ENCODE data around the gene AOPEP.
A peak's percentile ranks its signal among the peaks of the same experiment; 100 is the strongest.
"Not testable (repeated sequence)": the region's sequence is repeated elsewhere in the genome, so short reads cannot be mapped to it uniquely, and the experiment has no call there.

The AOPEP gene

DNA sequence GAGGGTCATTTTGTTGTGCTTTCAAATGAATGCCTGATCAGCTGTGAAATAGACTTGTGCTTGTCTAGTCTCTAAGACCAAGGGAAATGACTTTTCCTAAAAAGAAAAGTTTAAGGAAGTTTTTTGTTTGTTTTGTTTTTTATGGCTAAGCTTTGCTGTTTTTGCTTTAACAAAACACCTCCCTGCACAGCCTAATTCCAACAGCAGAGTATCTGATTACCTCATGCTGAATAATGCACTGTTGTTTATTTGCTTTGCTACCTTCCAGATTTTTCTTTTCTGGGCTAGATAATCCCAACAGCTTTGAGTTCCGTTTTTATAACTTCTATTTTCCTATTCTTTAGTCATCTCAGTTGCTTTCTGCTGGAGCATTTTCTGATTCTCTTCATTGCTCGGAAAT, 95.8 kb downstream of the AOPEP start:
- no peak for DNase-seq

DNA sequence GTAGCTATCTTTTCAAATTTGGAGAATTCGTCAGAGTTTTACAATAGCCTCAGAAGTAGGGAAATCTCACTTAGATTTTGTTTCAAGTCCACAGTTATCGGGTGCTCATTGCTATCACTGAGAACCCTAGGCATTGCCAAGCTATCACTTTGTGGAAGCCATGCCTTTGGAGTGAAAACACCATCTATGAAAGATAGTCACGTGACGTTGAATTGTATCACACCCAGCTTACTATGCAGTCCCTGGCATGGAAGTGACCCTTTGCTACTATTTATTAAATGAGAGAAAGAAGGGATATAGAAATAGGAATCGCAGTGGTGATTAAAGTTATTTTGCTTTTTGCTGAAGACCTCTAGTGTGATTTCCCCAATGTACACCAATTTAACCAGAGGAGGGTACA, 97.2 kb downstream of the AOPEP start:
- DNase-seq, result no peak

GRCh38 chr9:94824411-94824810, 97.9 kb downstream of the AOPEP start:
- no peak for DNase-seq

DNA sequence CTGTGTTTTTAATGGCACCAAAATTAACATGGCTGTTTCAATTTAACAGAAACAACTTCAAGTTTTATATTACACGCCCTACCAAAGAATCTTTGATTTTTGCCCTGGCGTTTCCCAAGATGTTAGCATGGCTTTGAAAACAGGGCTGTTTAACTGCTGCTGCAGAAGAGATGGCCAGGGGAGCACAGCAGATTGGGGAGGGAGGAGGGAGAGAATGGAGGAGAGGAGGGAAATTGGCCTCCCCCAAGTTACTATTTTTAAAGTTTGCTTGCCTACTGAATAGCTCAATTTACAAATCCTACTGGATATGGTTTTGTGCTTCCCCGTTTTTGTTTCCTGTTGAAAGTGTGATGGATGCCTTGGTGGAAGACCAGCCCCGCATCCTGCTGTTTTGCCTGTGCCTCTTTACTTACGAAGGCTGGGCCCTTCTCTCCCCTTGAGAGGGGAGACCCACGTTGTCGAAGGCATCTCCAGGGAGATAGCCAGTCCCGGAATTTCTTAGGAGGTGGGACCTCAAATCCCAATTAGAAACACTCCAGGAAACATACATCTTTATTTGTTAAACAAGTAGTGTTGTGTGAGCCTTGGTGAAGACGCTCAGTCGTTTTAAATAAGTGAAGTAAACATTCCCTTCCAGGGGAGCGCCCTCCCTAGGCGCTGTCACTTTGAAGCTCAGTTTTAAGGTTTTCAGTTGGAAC, 98.6 kb downstream of the AOPEP start:
- no peak for DNase-seq

- peak; percentile 26 for DNase-seq
Measured at GRCh38 chr9:94825611-94825958, 99.1 kb downstream of the AOPEP start.

GRCh38 chr9:94826044-94826443, 99.5 kb downstream of the AOPEP start:
- DNase-seq, result no peak

DNA sequence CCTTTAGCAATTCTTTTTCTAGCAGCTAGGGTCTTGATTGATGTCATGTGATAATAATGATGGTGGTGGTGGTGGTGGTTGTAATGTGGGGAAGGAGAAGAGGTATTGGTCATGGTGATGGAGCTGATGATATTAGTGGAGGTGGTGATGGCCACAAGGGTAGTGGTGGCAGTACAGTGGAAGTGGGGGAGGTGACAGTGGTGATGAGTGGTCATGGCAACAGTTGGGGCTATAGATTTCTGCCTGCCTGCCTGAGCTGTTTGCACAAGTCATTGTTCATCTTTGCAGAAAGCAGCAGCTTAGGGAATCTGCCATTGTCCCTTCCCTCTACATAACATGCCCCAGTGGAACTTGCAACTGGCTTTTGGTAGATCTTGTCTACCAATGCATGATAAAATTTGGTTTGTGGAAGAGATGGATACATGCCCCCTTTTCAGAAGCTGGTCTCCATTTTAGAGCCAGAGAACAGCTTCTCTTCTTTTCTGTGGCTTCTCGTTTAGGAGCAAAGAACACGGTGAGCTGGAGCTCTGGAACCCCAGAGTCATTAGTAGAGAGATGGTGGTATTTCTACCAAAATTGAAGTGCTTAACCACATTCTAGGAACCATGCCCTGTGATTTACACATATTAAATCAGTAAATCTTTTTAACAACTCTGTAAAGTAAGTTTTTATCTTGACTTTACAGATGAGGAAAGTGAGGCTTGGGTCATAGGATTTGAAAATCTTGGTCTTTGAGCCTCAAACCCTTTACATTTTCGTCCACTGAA, 100.3 kb downstream of the AOPEP start:
- DNase-seq, result no peak

- no peak for DNase-seq
Measured at GRCh38 chr9:94827584-94828304, 101.2 kb downstream of the AOPEP start.

- DNase-seq, result no peak
Measured at GRCh38 chr9:94829380-94830070, 103.0 kb downstream of the AOPEP start.

GRCh38 chr9:94830071-94830604, 103.6 kb downstream of the AOPEP start:
- not testable (repeated sequence) for DNase-seq

DNA sequence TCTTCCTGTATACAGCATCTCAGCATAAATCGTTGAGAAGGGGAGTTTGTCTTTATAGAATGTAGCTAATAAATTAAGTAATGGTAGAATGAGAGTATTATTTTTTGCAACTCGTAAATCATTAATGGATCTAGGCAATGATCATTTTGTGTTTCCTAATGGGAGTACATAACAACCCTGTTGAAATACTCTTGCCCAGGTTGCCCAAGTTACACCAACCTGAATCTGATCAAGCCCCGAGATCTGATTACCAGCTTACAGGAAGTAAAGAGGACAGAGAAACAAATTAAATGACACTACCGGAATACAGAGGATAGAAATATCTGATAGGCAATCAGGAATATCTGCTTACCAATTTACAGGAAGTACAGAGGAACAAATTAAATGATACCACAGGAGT, 107.3 kb downstream of the AOPEP start:
- no peak for DNase-seq

- no peak for DNase-seq
Measured at GRCh38 chr9:94837404-94837803, 110.9 kb downstream of the AOPEP start.

DNA sequence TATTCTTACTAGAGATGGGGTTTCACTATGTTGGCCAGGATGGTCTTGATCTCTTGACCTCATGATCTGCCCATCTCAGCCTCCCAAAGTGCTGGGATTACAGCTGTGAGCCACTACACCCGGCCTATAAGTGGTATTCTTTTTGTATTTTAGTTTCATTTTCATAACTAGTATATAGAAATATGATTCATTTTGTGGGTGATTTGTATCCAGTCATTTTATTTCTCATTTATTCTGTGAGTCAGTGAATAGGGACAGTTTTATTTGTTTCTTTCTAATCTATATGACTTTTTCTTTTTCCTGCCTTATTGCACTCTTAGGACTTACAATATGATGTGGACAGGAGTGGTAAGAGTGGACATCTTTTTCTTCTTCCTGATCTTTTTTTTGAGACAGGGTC, 112.9 kb downstream of the AOPEP start:
- no peak for DNase-seq

DNA sequence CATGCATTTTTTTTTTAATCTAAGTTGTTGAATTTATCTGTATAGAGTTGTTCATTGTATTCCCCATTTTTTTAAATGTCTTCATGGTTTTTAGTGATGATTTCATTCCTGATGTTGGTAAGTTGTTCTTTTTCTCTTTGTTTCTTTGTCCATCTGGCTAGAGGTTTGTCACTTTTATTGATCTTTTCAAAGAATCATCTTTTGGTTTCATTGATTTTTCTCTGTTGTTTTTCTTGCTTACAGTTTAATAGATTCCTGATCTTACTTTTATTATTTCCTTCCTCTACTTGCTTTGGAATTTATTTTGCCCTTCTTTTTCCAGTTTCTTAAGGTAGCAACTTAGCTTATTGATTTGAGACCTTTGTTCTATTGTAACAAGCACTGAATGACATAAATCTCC, 114.2 kb downstream of the AOPEP start:
- no peak for DNase-seq

GRCh38 chr9:94843134-94843533, 116.6 kb downstream of the AOPEP start:
- DNase-seq, result no peak

DNA sequence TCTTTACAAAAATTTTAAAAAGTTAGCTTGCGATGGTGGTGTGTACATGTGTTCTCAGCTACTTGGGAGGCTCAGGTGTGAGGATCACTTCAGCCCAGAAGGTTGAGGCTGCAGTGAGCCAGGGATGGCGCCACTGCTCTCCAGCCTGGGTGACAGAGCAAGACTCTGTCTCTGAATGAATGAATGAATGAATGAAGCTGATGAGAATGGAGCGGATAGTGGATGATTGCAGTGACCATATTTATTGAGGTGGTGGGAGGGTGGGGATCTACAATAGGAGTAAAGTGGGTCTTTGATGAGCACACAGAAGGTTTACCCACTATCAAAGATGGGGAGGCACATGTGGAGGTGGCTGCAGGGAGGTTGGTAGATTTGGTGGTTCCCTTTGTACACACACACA, 120.2 kb downstream of the AOPEP start:
- DNase-seq, result no peak

DNA sequence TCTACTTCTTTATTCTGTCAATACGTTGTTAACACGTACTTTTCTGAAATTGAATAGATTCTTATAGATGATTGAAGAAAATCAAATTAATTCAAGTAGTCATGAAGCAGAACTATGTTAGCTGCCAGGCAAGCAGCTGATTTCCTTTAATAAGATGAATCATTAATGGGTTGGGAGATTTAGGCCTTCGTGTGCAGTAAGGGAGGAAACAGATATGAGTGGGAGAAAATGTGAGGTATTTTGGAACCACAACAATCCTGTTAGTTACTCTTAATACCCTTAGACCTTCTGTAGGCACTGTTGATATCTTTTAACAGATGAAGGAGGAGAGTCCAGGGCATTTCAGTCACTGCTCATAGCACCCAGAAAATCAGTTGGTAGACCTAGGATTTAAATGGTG, 121.0 kb downstream of the AOPEP start:
- DNase-seq, result no peak

GRCh38 chr9:94848791-94849190, 122.3 kb downstream of the AOPEP start:
- DNase-seq, result not testable (repeated sequence)

- DNase-seq, result no peak
Measured at GRCh38 chr9:94850540-94851434, 124.3 kb downstream of the AOPEP start.

DNA sequence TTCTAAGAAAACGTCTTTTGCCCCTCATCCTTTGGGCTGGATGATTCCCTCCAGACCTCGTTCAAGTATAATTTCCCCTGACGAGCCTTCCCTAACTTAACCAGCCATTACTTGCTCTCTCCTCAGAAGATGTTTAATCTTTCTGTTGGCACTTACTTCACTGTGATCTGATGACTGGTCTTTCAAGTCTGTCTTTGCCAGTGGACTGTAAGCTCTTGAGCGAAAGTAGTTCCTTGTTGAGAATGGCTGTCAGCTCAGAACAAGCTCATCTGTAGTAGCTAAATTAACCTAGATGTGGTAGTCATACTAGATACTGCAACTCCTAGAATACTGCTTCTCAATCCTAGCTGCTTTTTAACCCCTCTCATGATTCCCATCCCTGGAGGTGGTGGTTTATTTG, 125.0 kb downstream of the AOPEP start:
- no peak for DNase-seq

- no peak for DNase-seq
Measured at GRCh38 chr9:94851892-94852291, 125.4 kb downstream of the AOPEP start.

DNA sequence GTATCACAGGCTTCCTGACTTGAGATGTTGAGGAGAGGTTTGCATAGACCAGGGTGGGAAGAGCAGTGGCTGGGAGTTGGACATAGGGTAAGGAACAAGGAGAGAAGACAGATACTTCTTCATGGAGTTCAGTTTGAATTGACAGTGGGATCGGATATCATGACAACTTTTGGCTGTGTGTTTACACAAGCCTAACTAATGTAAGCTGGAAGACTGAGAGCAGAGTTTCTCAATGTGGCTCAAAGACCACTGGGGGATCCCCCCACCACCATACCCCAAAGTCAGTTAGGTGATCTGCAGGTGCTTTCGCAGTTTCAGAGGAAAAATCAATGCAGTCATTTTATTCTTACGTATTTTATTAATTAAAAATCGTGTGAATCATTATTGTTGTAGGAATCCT, 125.9 kb downstream of the AOPEP start:
- no peak for DNase-seq
